ENCODE data around the gene IFI6.
"Not testable (repeated sequence)": the region's sequence is repeated elsewhere in the genome, so short reads cannot be mapped to it uniquely, and the experiment has no call there.

Gene IFI6

GRCh38 chr1:27684176-27684575, 12.2 kb upstream of the IFI6 start:
- Mint-ChIP-seq H3K27ac (no peak overlapping the region), H3K4me1 (peaks cover 3% of the 10 kb centered on the region), H3K4me3 (no peak overlapping the region), H3K36me3 (peaks cover 7% of the 10 kb centered on the region), H3K9me3 (peaks cover 12% of the 10 kb centered on the region), H3K27me3 (peaks cover 17% of the 10 kb centered on the region)
- ATAC-seq: no peak

GRCh38 chr1:27682351-27682944, 10.5 kb upstream of the IFI6 start:
- Mint-ChIP-seq H3K4me1 (no peaks in the 10 kb centered on the region), H3K36me3 (peaks cover 7% of the 10 kb centered on the region), H3K27ac (no peak overlapping the region), H3K4me3 (no peak overlapping the region), H3K27me3 (peaks cover 17% of the 10 kb centered on the region), H3K9me3 (peaks cover 12% of the 10 kb centered on the region)
- ATAC-seq: no peak

- not testable (repeated sequence) for H3K4me1 Mint-ChIP-seq, H3K4me3 Mint-ChIP-seq, ATAC-seq, H3K36me3 Mint-ChIP-seq, H3K27ac Mint-ChIP-seq
- Mint-ChIP-seq H3K27me3 (peaks cover 17% of the 10 kb centered on the region), H3K9me3 (peaks cover 12% of the 10 kb centered on the region)
Measured at GRCh38 chr1:27681580-27681979, 9.6 kb upstream of the IFI6 start.

- H3K27me3 Mint-ChIP-seq, H3K4me1 Mint-ChIP-seq, H3K27ac Mint-ChIP-seq, ATAC-seq, H3K4me3 Mint-ChIP-seq, H3K36me3 Mint-ChIP-seq: not testable (repeated sequence)
- H3K9me3 Mint-ChIP-seq: peaks cover 12% of the 10 kb centered on the region
Measured at GRCh38 chr1:27680225-27680791, 8.3 kb upstream of the IFI6 start.

- H3K36me3 Mint-ChIP-seq: peaks cover 7% of the 10 kb centered on the region
- ATAC-seq: no peak
- peaks cover 12% of the 10 kb centered on the region for H3K9me3 Mint-ChIP-seq
- H3K4me3 Mint-ChIP-seq: no peak overlapping the region
- no peaks in the 10 kb centered on the region for H3K27me3 Mint-ChIP-seq
- H3K27ac Mint-ChIP-seq: no peak overlapping the region
- no peaks in the 10 kb centered on the region for H3K4me1 Mint-ChIP-seq
Measured at GRCh38 chr1:27678747-27679146, 6.8 kb upstream of the IFI6 start.

GRCh38 chr1:27676410-27676809, 4.4 kb upstream of the IFI6 start:
- no peak for ATAC-seq
- no peak overlapping the region for H3K4me3 Mint-ChIP-seq
- peaks cover 10% of the 10 kb centered on the region for H3K4me1 Mint-ChIP-seq
- peaks cover 3% of the 10 kb centered on the region for H3K36me3 Mint-ChIP-seq
- no peaks in the 10 kb centered on the region for H3K27me3 Mint-ChIP-seq
- peaks cover 5% of the 10 kb centered on the region for H3K9me3 Mint-ChIP-seq
- no peak overlapping the region for H3K27ac Mint-ChIP-seq

- Mint-ChIP-seq H3K4me1 (peaks cover 17% of the 10 kb centered on the region), H3K27ac (peak overlapping the region; percentile 94), H3K36me3 (no peaks in the 10 kb centered on the region), H3K27me3 (no peaks in the 10 kb centered on the region), H3K4me3 (no peak overlapping the region), H3K9me3 (no peaks in the 10 kb centered on the region)
- no peak for ATAC-seq
Measured at GRCh38 chr1:27672750-27673112, 739 bp upstream of the IFI6 start.

GRCh38 chr1:27669876-27670275, 2.1 kb downstream of the IFI6 start:
- Mint-ChIP-seq H3K4me1 (peaks cover 17% of the 10 kb centered on the region), H3K27ac (no peak overlapping the region), H3K27me3 (no peaks in the 10 kb centered on the region), H3K36me3 (peaks cover 12% of the 10 kb centered on the region), H3K4me3 (no peak overlapping the region), H3K9me3 (no peaks in the 10 kb centered on the region)
- ATAC-seq: no peak

- Mint-ChIP-seq H3K4me3 (peak overlapping the region; percentile 50), H3K27ac (no peak overlapping the region), H3K27me3 (no peaks in the 10 kb centered on the region), H3K9me3 (no peaks in the 10 kb centered on the region), H3K4me1 (peaks cover 17% of the 10 kb centered on the region), H3K36me3 (peaks cover 12% of the 10 kb centered on the region)
- peak; percentile 61 for ATAC-seq
Measured at GRCh38 chr1:27668808-27669723, 2.9 kb downstream of the IFI6 start.

- Mint-ChIP-seq H3K36me3 (peaks cover 12% of the 10 kb centered on the region), H3K27me3 (no peaks in the 10 kb centered on the region), H3K4me3 (no peak overlapping the region), H3K27ac (no peak overlapping the region), H3K9me3 (no peaks in the 10 kb centered on the region), H3K4me1 (peaks cover 19% of the 10 kb centered on the region)
- ATAC-seq: no peak
Measured at GRCh38 chr1:27668121-27668807, 3.7 kb downstream of the IFI6 start.

GRCh38 chr1:27666791-27667254, 5.2 kb downstream of the IFI6 start:
- Mint-ChIP-seq H3K4me1 (peaks cover 23% of the 10 kb centered on the region), H3K4me3 (no peak overlapping the region)

GRCh38 chr1:27666294-27666693, 5.7 kb downstream of the IFI6 start:
- H3K27ac Mint-ChIP-seq: no peak overlapping the region
- peaks cover 12% of the 10 kb centered on the region for H3K36me3 Mint-ChIP-seq
- no peaks in the 10 kb centered on the region for H3K27me3 Mint-ChIP-seq
- peaks cover 25% of the 10 kb centered on the region for H3K4me1 Mint-ChIP-seq
- no peaks in the 10 kb centered on the region for H3K9me3 Mint-ChIP-seq
- no peak overlapping the region for H3K4me3 Mint-ChIP-seq
- ATAC-seq: no peak

More at GRCh38 chr1:27666791-27667254, 5.2 kb downstream of the IFI6 start:
- H3K9me3 Mint-ChIP-seq: no peaks in the 10 kb centered on the region
- no peak overlapping the region for H3K27ac Mint-ChIP-seq
- H3K36me3 Mint-ChIP-seq: peaks cover 12% of the 10 kb centered on the region
- no peaks in the 10 kb centered on the region for H3K27me3 Mint-ChIP-seq
- ATAC-seq: no peak

- Mint-ChIP-seq H3K4me1 (peaks cover 37% of the 10 kb centered on the region), H3K4me3 (no peak overlapping the region), H3K9me3 (no peaks in the 10 kb centered on the region), H3K36me3 (peaks cover 12% of the 10 kb centered on the region), H3K27ac (no peak overlapping the region), H3K27me3 (no peaks in the 10 kb centered on the region)
- no peak for ATAC-seq
Measured at GRCh38 chr1:27665016-27665651, 6.9 kb downstream of the IFI6 start.

- H3K4me1 Mint-ChIP-seq: peaks cover 40% of the 10 kb centered on the region
- H3K9me3 Mint-ChIP-seq: no peaks in the 10 kb centered on the region
- ATAC-seq: no peak
- no peak overlapping the region for H3K27ac Mint-ChIP-seq
- H3K36me3 Mint-ChIP-seq: peaks cover 12% of the 10 kb centered on the region
- H3K27me3 Mint-ChIP-seq: no peaks in the 10 kb centered on the region
- no peak overlapping the region for H3K4me3 Mint-ChIP-seq
Measured at GRCh38 chr1:27664291-27664690, 7.7 kb downstream of the IFI6 start.
